T-helper 17 cell (primary cell): ENCODE measurements around the gene DOCK9. TPM values are rescaled to one million over a fixed set of nuclear protein-coding genes. Genes with fewer than 3 reads are reported as not detected.

Experiments
- ATAC-seq: fragments of 150-1000 bp; cut with Tn5 transposase; 2 replicates; pipeline ENCODE4 v1.10.0; 2021; ENCODE audit warnings: mild to moderate bottlenecking, moderate library complexity
- DNase-seq, 3 donors: peaks; one replicate each; pipeline versions ENCODE4 v3.0.0 to v3.0.0-alpha.2; 2020 to 2021
- H3K9me3 ChIP-seq: one replicate; pipeline ENCODE4 v1.7.0; 2013; ENCODE audit warnings: low read length, mild to moderate bottlenecking; ENCODE audit not compliant: control insufficient read depth, poor library complexity, severe bottlenecking
- H3K27ac Mint-ChIP-seq: one replicate; pipeline ENCODE4 v1.8.0; 2022; ENCODE audit warnings: mild to moderate bottlenecking, moderate library complexity, mixed read lengths
- H3K27me3 Mint-ChIP-seq: one replicate; pipeline ENCODE4 v1.8.0; 2022; ENCODE audit warnings: mixed read lengths
- H3K36me3 Mint-ChIP-seq: one replicate; pipeline ENCODE4 v1.8.0; 2022; ENCODE audit warnings: low read depth, mixed read lengths
- H3K4me1 Mint-ChIP-seq: one replicate; pipeline ENCODE4 v1.8.0; 2022; ENCODE audit warnings: mild to moderate bottlenecking, mixed read lengths
- H3K4me3 Mint-ChIP-seq: one replicate; pipeline ENCODE4 v1.8.0; 2022; ENCODE audit warnings: mild to moderate bottlenecking, moderate library complexity, mixed read lengths
- total RNA-seq, 4 donors: library from RNA in 2 of 4; stranded (reverse) in 2 of 4; gene quantifications; one replicate each; pipeline ENCODE4 v1.2.3 and lab custom pipeline; 2022 to 2026

DOCK9 gene
- total RNA-seq, 2 donors from 2014 or later: 95.2 to 119 TPM

DNA sequence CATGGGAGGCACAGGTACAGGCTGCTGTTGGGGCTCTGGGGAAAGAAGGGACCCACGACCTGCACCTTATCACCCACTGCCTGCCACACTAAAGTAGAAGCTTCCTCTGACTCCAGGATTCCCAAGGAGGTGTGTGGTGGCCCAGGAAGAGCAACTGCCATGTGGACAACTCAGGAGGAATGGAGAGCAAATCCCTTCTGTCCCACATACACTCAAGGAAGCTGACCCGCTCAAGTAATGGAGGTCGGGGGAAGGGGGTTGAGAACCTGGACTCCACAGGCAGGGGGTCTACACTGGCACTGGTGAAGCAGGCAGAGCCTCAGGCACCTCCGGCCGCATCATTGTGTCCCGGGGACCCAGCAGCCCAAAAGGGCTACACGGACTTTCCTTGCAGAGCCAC lies 196.0 kb downstream of the DOCK9 start:
- no peak overlapping the region for H3K27ac Mint-ChIP-seq
- H3K4me1 Mint-ChIP-seq: no peaks in the 10 kb centered on the region
- peaks cover 2% of the 10 kb centered on the region for H3K36me3 Mint-ChIP-seq
- no peaks in the 10 kb centered on the region for H3K9me3 ChIP-seq
- no peak for ATAC-seq
- H3K4me3 Mint-ChIP-seq: no peak overlapping the region
- H3K27me3 Mint-ChIP-seq: peaks cover 27% of the 10 kb centered on the region
- no peak for DNase-seq

DNA sequence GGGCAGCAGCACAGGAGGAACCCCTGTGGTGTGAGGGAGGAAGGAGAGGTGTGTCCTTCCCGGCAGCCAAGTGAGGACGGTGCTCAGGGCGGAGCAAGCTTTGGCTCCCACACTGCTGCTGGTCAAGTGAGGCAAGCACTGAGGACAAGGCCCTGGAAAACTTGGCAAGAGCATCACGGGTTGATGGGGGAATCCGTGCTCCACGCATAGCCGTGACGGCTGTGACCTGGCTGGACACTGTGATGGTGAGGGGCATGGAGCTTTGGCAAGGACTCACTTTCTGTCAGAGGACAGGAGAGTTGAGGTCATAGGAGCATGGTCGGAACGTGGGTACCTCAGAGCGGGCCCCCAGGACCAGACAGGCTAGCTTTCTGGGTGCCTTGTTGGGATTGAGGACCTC lies 196.4 kb downstream of the DOCK9 start:
- ATAC-seq (no peak), DNase-seq (no peak)
- Mint-ChIP-seq H3K4me1 (no peaks in the 10 kb centered on the region), H3K4me3 (no peak overlapping the region), H3K27me3 (peaks cover 27% of the 10 kb centered on the region), H3K27ac (no peak overlapping the region), H3K36me3 (peaks cover 2% of the 10 kb centered on the region)
- H3K9me3 ChIP-seq: no peaks in the 10 kb centered on the region

DNA sequence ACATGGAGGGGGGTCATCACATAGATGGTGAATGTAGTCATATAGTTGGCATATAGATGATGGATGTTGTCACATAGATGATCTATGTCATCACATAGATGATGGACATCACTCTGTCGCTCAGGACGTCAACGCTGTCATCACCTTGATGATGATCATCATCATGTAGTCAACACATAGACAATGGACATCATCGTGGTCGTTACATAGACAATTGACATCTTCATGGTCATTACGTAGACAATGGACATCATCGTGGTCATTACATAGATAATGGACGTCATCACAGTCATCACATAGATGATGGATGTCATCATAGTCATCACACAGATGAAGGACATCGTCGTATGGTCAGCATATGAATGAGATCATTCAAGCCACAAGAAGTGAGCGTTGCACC lies 196.8 kb downstream of the DOCK9 start:
- DNase-seq (no peak), ATAC-seq (no peak)
- no peak overlapping the region for H3K4me3 Mint-ChIP-seq
- peaks cover 29% of the 10 kb centered on the region for H3K27me3 Mint-ChIP-seq
- no peak overlapping the region for H3K27ac Mint-ChIP-seq
- H3K9me3 ChIP-seq: no peaks in the 10 kb centered on the region
- H3K4me1 Mint-ChIP-seq: no peaks in the 10 kb centered on the region
- H3K36me3 Mint-ChIP-seq: peaks cover 2% of the 10 kb centered on the region

DNA sequence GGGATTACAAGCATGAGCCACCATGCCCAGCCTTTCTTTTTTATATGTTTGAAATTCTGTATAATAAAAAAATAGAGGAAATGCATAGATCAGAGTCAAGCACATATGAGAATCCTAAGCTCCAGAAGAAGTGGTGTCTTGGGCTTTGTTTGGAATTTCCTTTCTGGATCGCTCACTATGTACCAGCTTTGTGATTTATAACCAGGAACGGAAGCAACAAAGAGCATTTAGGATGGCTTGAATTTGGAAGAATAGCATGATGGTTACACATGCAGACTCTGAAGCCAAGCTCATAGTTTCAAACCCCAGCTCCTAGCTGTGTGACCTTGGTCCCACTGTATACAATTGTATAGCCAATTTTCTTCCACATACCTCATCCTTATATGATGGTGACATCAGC lies 197.4 kb downstream of the DOCK9 start:
- Mint-ChIP-seq H3K27ac (no peak overlapping the region), H3K4me1 (no peaks in the 10 kb centered on the region), H3K36me3 (peaks cover 2% of the 10 kb centered on the region), H3K4me3 (no peak overlapping the region), H3K27me3 (peaks cover 35% of the 10 kb centered on the region)
- ATAC-seq (no peak), DNase-seq (no peak)
- no peaks in the 10 kb centered on the region for H3K9me3 ChIP-seq

DNA sequence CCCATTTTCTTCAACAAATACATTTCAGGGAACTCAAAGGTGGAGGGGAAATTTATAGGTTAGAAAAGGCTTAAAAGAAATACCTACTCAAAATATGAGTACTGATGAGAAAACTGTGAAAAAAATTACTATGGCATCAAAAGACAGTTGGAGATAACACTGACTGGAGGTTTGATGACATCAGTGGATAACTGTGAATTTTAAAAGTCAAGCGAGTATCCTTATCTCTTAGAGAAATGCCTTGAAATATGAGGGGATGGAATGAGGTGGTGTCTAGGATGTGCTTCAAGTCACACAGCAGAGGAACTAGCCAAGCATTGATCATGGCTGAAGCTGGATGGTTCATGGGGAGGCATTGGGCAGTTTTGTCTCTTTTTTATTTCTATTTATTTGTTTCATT lies 198.2 kb downstream of the DOCK9 start:
- Mint-ChIP-seq H3K27ac (no peak overlapping the region), H3K27me3 (peaks cover 36% of the 10 kb centered on the region), H3K36me3 (peaks cover 2% of the 10 kb centered on the region), H3K4me3 (no peak overlapping the region), H3K4me1 (no peaks in the 10 kb centered on the region)
- no peaks in the 10 kb centered on the region for H3K9me3 ChIP-seq
- ATAC-seq: no peak
- no peak for DNase-seq

DNA sequence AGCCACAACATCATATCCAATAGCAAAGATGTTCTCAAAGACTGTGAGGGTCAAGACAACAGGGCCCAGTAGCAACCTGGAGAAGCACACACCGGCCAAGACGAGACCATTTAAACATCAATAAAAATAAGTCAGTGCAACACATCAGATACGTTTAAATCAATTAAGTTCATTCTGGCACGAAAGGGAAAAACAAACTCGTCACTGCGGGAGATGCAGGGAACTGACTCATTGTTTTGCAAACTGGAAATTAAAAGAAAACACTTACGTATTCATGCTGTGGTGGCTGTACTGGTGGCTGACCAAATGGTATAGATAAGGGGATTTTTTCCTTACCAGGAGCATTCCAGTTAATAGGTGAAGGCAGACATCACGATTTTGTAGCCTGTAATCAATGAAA lies 199.1 kb downstream of the DOCK9 start:
- no peaks in the 10 kb centered on the region for H3K4me1 Mint-ChIP-seq
- no peak for ATAC-seq
- no peaks in the 10 kb centered on the region for H3K9me3 ChIP-seq
- H3K27me3 Mint-ChIP-seq: peaks cover 36% of the 10 kb centered on the region
- no peak for DNase-seq
- no peak overlapping the region for H3K4me3 Mint-ChIP-seq
- no peak overlapping the region for H3K27ac Mint-ChIP-seq
- peaks cover 2% of the 10 kb centered on the region for H3K36me3 Mint-ChIP-seq

DNA sequence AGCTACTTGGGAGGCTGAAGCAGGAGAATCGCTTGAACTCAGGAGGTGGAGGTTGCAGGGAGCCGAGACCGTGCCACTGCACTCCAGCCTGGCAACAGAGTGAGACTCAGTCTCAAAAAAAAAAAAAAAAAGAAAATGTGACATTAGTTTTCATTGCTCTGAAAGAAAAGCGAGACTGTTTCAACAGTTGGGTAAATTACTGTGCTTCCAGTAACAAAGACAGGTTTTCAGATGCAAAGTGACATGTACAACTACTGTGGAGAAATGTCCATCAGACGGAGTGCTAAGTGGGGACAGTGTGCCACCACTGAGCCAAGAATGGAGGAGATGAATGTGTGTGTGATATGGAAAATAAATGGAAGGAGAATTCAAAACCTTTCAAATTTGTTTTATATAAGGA lies 201.2 kb downstream of the DOCK9 start:
- Mint-ChIP-seq H3K4me3 (no peak overlapping the region), H3K36me3 (peaks cover 2% of the 10 kb centered on the region), H3K27ac (no peak overlapping the region), H3K27me3 (peaks cover 38% of the 10 kb centered on the region), H3K4me1 (no peaks in the 10 kb centered on the region)
- no peaks in the 10 kb centered on the region for H3K9me3 ChIP-seq
- DNase-seq: no peak
- no peak for ATAC-seq

DNA sequence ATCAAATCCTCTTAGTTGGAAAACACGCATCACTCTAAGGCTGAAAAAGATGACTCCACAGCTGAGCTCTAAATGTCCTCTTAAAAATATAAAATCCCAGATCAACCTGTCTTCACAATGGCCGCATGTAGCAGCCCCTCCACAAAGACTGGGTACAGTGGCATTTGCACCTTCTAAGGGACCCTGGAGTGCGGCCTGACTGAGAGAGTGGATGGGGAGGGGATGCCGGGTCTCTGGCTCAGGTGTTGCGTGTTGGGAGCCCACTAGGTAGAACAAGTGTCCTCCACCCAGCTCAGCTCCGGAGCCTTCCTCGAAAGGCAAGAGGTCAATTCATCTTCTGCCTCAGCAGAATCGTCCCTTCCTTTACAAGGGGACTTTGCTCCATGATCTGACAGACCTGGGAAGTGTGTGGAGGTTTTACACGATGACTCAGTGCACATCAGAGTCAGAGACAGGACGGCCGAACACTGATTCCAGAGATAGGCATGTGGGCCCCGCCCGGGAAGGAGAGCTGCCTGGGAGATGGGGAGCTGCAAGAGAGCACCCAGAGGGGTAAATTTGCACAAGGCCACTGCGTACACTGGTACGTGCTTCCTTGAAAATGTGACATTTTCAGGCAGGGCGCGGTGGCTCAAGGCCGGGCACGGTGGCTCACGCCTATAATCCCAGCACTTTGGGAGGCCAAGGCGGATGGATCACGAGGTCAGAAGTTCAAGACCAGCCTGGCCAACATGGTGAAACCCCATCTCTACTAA lies 201.8 kb downstream of the DOCK9 start:
- H3K4me3 Mint-ChIP-seq: no peak overlapping the region
- DNase-seq: no peak
- H3K36me3 Mint-ChIP-seq: peaks cover 4% of the 10 kb centered on the region

DNA sequence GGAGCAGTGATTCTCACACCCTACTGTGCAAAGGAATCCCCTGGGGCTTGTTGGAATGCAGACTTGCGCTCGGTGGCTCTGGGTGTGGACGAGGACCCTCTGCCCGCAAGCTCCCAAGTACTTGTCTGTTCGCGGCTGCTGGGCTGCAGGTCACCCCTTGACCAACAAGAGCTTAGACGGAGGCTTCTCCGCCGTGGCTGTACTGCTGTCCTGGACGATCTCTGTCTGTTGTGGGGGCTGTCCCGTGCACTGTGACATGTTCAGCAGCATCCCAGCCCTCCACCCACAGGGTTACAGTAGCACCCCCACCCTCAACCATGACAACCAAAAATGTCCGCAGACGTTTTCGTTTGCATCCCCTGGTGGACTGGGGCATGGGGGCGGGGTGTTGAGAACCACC lies 202.5 kb downstream of the DOCK9 start:
- ATAC-seq (no peak), DNase-seq (no peak)
- Mint-ChIP-seq H3K27ac (no peak overlapping the region), H3K4me3 (no peak overlapping the region), H3K4me1 (no peaks in the 10 kb centered on the region), H3K27me3 (peaks cover 34% of the 10 kb centered on the region), H3K36me3 (peaks cover 4% of the 10 kb centered on the region)
- no peaks in the 10 kb centered on the region for H3K9me3 ChIP-seq

More for the DNA sequence above, 201.8 kb downstream of the DOCK9 start:
- Mint-ChIP-seq H3K4me1 (no peaks in the 10 kb centered on the region), H3K27me3 (peaks cover 36% of the 10 kb centered on the region), H3K27ac (no peak overlapping the region)
- H3K9me3 ChIP-seq: no peaks in the 10 kb centered on the region
- no peak for ATAC-seq

DNA sequence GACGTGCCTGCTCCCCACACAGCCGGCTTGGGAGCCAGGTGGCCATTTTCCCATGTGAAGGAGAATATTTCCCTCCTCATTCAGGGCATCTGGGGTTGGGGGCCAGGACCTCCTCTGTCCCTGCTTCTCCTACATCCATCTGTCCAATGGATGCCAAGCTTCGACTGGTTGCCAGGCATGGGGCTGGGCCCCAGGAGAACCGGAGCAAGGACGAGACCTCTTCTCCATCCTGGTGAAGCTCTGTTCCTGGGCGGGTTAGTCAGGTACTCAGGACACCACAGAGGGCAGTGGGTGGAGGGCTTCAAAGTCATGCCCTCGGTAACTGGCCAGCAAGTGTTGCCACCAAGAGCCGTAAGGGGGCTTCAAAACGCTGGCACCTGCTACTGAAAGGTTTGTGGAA lies 203.1 kb downstream of the DOCK9 start:
- H3K4me1 Mint-ChIP-seq: no peaks in the 10 kb centered on the region
- H3K27ac Mint-ChIP-seq: no peak overlapping the region
- H3K9me3 ChIP-seq: no peaks in the 10 kb centered on the region
- no peak for ATAC-seq
- H3K4me3 Mint-ChIP-seq: no peak overlapping the region
- H3K36me3 Mint-ChIP-seq: peaks cover 4% of the 10 kb centered on the region
- no peak for DNase-seq
- peaks cover 34% of the 10 kb centered on the region for H3K27me3 Mint-ChIP-seq

DNA sequence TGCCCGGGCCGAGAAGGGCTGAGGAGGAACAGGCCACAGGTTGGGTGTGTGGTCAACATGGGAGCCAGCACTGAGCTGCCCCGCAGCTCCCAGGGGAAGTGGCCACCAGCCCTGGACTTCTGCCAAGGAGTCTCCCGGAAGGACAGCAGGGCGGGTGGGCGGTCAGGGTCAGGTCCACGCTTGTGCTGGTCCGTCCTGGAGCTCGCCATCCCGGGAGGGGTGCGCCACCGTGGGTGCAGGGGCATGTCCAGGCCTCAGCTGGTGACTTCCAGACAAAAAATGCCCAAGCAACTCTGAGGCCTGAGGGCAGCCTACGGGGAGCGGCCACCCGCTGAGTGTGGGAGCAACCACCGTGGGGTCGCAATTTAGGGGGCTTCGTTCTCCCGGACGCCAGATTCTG lies 203.9 kb downstream of the DOCK9 start:
- H3K9me3 ChIP-seq: no peaks in the 10 kb centered on the region
- no peaks in the 10 kb centered on the region for H3K4me1 Mint-ChIP-seq
- no peak overlapping the region for H3K4me3 Mint-ChIP-seq
- peaks cover 28% of the 10 kb centered on the region for H3K27me3 Mint-ChIP-seq
- peaks cover 4% of the 10 kb centered on the region for H3K36me3 Mint-ChIP-seq
- H3K27ac Mint-ChIP-seq: no peak overlapping the region
- no peak for ATAC-seq
- no peak for DNase-seq

DNA sequence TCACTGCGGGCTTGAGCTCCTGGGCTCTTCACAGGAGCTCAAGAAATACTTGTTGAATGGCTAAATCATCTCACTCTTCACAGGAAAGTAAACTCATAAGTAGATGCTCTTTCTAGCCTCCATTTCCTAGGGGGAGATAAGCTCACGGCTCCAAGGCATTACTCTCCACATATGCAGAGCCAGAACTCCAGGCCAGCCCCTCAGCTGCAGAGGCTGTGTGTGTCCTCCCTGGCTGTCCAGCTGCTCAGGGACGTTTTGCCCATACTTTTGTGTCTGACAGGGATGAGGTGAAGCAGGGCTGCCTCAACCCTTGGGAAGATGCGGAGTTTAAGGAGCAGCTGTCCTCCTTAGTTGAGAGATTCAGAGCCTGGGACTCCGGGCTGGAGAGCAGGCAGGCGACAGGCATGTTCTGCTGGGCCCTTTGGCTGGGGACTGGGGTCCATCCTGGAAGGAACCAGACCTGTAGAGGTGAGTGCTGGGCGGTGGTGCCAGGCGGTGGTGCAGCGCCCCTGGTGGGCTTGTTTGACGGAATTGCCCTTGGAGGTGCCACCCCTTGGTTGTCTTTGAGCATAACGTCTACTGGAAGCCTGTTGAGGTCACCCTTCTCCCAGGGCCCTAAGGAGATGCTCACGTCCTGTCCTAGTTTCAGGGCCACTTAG lies 204.9 kb downstream of the DOCK9 start:
- H3K27ac Mint-ChIP-seq: no peak overlapping the region
- no peaks in the 10 kb centered on the region for H3K4me1 Mint-ChIP-seq
- DNase-seq: no peak
- H3K27me3 Mint-ChIP-seq: peaks cover 18% of the 10 kb centered on the region
- peaks cover 3% of the 10 kb centered on the region for H3K36me3 Mint-ChIP-seq
- H3K4me3 Mint-ChIP-seq: no peak overlapping the region
- H3K9me3 ChIP-seq: no peaks in the 10 kb centered on the region
- no peak for ATAC-seq

DNA sequence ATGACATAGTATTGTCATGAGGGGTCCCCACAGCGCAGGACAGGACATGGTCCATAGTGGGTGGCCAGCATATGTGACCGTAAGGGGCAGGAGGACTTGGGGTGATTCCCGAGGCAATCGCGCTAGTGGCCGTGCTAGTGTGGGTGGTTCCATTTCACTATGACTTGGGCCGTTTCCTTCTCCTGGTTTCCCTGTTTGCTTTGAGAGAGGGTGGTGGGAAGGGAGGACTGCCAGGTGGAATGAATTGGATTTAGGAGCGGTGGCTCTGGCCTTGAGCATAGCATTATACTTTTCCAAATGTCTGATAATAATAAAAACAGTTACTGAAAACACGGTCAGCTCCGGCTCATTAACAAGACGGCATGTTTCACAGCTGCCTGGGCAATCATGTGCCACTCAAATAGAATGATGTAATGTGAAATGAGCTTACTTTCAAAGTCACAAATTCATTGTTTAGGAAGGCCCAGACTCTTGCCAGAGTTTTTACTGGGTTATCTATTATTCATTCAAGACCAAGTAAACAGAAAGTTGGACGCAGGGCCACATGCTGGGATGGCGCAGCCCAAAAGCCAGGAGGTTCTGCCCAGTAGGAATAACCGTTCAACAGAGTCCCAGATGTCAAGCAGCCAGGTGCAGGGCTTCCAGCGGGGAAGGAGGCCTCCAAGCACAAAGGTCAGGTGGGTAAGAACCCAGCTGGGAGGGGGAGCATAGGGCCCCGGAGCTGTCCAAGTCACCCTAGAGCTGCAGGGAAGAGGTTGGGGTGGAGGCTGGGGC lies 205.8 kb downstream of the DOCK9 start:
- H3K27me3 Mint-ChIP-seq: peaks cover 14% of the 10 kb centered on the region
- DNase-seq: no peak
- H3K4me1 Mint-ChIP-seq: no peaks in the 10 kb centered on the region
- H3K36me3 Mint-ChIP-seq: peaks cover 2% of the 10 kb centered on the region
- no peak overlapping the region for H3K4me3 Mint-ChIP-seq
- H3K27ac Mint-ChIP-seq: no peak overlapping the region
- H3K9me3 ChIP-seq: no peaks in the 10 kb centered on the region
- ATAC-seq: no peak
